Measurements from ENCODE around the gene TSC22D2.

- TF ChIP-seq POLR2A (IDR thresholded peaks at IDR 0.05) (no peak), CTCF (IDR thresholded peaks at IDR 0.05) (no peak), POLR2AphosphoS5 (IDR thresholded peaks at IDR 0.05) (no peak)
Observed at GRCh38 chr3:150421256-150421655, 13.2 kb downstream of the TSC22D2 start.
